K562 treated with DMSO at 1 percent for 4 hours (cell line): ENCODE measurements around the gene ZNF142. TPM values are rescaled to one million over a fixed set of nuclear protein-coding genes. Genes with fewer than 3 reads are reported as not detected.

ENCODE experiments used
- total RNA-seq: library from RNA; unstranded; fragments of 300-600 nt; gene quantifications from 2 replicates; pipeline ENCODE4 v1.2.3, GENCODE V29; 2022; ENCODE audit not compliant: insufficient read depth

The ZNF142 gene
- 6.6 and 9.1 TPM in 2 replicates for total RNA-seq

GRCh38 chr2:218659258-218659987, at the start of gene ZNF142, which contains the start of gene BCS1L:
ZNF142 (minus strand) TSS chr2:218659623; CDS start chr2:218656429, 3,194 bp downstream.
BCS1L (plus strand) TSS chr2:218659683; CDS start chr2:218660988, 1,305 bp downstream.

GRCh38 chr2:218671654-218672566, 12.5 kb upstream of the ZNF142 start, which contains the start of the genes RNF25 and STK36:
RNF25 (minus strand) TSS chr2:218672002; CDS start chr2:218671970, 32 bp downstream.
STK36 (plus strand) TSS chr2:218672086; CDS start chr2:218672830, 744 bp downstream.

GRCh38 chr2:218607436-218608115, 51.8 kb downstream of the ZNF142 start, which contains the start of gene PLCD4:
PLCD4 (plus strand) TSS chr2:218607899; CDS start chr2:218615740, 7,841 bp downstream.

Other genes starting within 250 kb of the ZNF142 start
- gene VIL1, start 240.5 kb downstream of the ZNF142 start, total RNA-seq, result 0.88 and 1.4 TPM in 2 replicates
- 4.2 and 4.5 TPM in 2 replicates for gene USP37, start 91.3 kb downstream of the ZNF142 start, total RNA-seq
- 14.4 and 20.2 TPM in 2 replicates for gene CNOT9, start 90.8 kb downstream of the ZNF142 start, total RNA-seq
- 0.29 TPM in 1 of 2 replicates, not detected in the other for gene PLCD4, start 51.7 kb downstream of the ZNF142 start, total RNA-seq
- 20.8 and 21.4 TPM in 2 replicates for gene BCS1L, start 60 bp upstream of the ZNF142 start, total RNA-seq
- 25.3 and 31.0 TPM in 2 replicates for gene RNF25, start 12.4 kb upstream of the ZNF142 start, total RNA-seq
- gene STK36, start 12.5 kb upstream of the ZNF142 start, total RNA-seq, result 2.8 and 3.4 TPM in 2 replicates
- gene TTLL4, start 51.2 kb upstream of the ZNF142 start, total RNA-seq, result 19.4 and 44.1 TPM in 2 replicates
- gene CYP27A1, start 122.5 kb upstream of the ZNF142 start, total RNA-seq, result not detected in 2 replicates
- gene PRKAG3, start 172.2 kb upstream of the ZNF142 start, total RNA-seq, result not detected in 2 replicates
- gene WNT6, start 200.2 kb upstream of the ZNF142 start, total RNA-seq, result not detected in 2 replicates
- gene WNT10A, start 221.2 kb upstream of the ZNF142 start, total RNA-seq, result not detected in 2 replicates